Epithelial cell of proximal tubule (primary cell): ENCODE results near the gene AUTS2. TPM values are rescaled to one million over a fixed set of nuclear protein-coding genes. Genes with fewer than 3 reads are reported as not detected.

ENCODE experiments used
- DNase-seq: peaks from one replicate; pipeline ENCODE4 v3.0.0-alpha.2; 2011; ENCODE audit warnings: low read depth
- H3K4me3 ChIP-seq: 2 replicates; pipeline ENCODE4 v1.5.1; 2011; ENCODE audit warnings: low read depth, mild to moderate bottlenecking, low read length
- total RNA-seq: library from RNA; depleted of rRNA; stranded (reverse); fragments of >200 nt; gene quantifications from 2 replicates; pipeline ENCODE4 v1.2.3, GENCODE V29; 2015
- TF ChIP-seq, protein P1 (sequence below): conservative IDR thresholded peaks from 2 replicates; pipeline ENCODE4 v1.5.1; 2012; ENCODE audit warnings: low read depth, mild to moderate bottlenecking, low read length

Gene AUTS2
- total RNA-seq, 1 donor from 2014 or later: 10.0 TPM

DNA sequence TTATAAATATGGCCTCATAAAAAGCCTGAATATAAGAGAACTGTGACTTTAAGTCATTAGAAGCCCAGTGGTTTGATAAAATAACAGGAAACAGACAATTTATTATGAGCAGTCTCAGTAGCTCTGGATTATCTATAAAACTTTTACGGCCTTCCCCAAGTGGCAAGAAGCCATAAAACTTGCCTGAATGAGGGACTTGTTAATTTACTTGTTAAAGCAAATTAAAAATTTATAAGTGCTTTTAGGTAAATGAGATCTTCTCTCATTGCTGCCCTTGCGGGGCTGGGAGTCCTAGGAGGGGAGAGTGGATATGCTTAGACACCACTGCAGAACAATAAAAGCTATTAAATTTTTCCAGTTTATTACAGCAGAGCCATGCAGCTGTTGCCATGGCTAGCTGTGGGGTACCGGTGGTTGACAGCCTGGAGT is 499.9 kb downstream of the AUTS2 start:
- TF ChIP-seq, protein P1, sequence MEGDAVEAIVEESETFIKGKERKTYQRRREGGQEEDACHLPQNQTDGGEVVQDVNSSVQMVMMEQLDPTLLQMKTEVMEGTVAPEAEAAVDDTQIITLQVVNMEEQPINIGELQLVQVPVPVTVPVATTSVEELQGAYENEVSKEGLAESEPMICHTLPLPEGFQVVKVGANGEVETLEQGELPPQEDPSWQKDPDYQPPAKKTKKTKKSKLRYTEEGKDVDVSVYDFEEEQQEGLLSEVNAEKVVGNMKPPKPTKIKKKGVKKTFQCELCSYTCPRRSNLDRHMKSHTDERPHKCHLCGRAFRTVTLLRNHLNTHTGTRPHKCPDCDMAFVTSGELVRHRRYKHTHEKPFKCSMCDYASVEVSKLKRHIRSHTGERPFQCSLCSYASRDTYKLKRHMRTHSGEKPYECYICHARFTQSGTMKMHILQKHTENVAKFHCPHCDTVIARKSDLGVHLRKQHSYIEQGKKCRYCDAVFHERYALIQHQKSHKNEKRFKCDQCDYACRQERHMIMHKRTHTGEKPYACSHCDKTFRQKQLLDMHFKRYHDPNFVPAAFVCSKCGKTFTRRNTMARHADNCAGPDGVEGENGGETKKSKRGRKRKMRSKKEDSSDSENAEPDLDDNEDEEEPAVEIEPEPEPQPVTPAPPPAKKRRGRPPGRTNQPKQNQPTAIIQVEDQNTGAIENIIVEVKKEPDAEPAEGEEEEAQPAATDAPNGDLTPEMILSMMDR: no peak
- no peak overlapping the region for H3K4me3 ChIP-seq
- no peak for DNase-seq

DNA sequence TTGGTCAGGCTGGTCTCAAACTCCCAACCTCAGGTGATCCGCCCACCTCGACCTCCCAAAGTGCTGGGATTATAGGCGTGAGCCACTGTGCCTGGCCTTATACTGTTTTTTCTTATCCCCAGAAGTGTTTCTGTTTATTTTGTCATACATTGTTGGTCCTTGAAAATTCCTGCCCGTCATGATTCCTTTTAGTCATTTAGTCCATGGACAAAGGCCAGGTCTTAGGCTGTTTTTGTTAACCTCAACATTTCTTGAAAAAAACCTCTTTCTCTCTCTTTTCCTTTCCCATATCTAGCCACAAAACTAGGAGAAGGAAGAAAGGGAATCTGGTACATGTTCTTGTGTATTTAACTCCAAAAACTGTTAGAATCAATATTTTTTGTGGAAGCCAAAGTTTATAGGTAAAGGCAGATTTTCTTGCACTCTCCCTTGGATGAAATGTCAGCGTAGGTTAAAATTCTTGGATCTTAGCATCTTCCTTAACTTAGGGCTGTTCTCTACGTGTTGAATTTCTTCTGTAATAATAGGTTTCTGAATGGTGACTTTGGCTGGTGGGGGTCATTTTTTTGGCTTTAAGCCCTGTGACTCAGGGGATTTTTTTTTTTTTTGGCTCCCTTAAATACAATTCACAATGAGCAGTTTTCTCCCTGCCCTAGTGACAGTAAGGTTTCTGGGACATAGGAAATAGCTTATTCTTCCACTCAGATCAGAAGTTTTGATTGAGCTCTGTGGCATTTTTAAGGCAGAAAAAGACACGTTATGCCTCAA is 500.8 kb downstream of the AUTS2 start:
- TF ChIP-seq, protein P1: no peak
- DNase-seq: no peak

DNA sequence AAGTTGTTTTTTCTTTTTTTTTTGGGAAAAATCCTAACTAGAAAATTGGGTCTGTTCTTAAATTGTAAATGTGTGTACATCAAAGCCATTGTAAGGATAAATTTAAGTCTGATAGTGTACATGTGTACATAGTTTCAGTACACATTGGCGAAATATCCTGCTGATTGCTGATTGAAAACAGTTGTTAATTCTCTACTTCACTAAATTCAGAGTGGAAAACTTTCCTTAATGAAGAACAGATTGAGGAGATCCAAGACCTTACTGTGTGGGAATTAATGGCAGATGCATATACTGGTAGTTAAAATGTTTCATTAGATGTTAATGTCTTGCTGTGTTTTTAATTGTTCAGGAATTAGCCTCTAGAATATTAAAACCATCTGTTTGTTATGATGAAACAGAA is 506.0 kb downstream of the AUTS2 start:
- no peak for DNase-seq
- H3K4me3 ChIP-seq: no peak overlapping the region
- TF ChIP-seq, protein P1: no peak

More for the DNA sequence above, 500.8 kb downstream of the AUTS2 start:
- no peak overlapping the region for H3K4me3 ChIP-seq

DNA sequence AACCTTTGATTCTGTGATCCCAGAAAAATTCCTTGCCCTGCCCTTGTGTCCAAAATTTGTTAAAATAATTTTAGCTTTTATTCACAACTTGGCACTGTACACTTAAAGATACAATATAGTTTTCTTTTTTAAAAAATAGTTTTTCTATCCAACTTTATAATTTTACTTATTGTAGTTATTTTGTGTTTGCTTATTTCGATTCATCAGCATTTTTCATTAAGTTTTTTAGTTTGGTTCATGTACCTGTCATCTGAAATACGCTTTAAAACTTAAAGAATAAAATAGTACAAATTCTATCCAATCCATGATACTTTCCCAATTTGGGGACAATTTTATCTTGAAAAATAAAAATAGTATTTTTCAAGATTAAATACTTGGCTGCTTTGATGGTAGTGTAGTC is 514.8 kb downstream of the AUTS2 start:
- no peak for DNase-seq
- H3K4me3 ChIP-seq: no peak overlapping the region
- TF ChIP-seq, protein P1: no peak

DNA sequence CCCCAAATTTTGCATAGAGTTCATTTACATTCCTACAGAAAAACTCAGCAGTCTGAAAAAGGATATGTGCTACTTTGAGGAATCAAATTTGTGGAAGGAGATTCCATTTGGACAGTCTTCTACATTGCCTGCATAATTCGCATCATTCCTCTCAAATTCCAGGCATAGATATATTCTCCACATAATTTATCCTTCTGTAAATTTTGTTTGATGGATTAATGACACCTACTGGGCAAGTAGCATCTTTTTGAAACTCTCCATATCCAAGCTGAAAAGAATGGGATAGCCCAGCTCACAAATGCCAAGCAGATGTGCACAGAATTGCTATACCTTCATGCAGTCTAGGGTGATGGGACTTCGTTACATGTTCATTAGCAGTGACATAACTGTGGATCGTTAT is 515.3 kb downstream of the AUTS2 start:
- no peak for DNase-seq
- no peak overlapping the region for H3K4me3 ChIP-seq
- TF ChIP-seq, protein P1: no peak

DNA sequence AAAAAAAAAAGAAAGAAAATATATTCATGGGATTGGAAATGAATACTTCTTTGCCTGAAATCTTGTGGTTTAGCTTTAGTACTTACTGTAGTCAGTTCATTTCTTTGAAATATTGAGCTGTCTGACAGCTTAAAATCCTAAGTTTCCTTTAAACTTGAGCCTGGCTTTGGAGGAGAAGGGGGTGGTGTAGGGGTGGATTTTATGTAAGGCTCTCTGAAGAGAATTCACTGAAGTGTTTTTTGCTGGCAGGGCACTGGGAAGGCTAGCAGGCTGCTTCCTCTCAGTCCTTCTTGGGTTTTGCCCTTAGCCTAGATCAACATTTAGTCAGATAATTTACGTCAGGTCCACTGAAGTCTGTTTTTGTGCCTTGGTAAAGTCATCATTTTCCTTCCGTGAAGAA is 516.5 kb downstream of the AUTS2 start:
- DNase-seq: no peak
- no peak overlapping the region for H3K4me3 ChIP-seq
- TF ChIP-seq, protein P1: no peak

DNA sequence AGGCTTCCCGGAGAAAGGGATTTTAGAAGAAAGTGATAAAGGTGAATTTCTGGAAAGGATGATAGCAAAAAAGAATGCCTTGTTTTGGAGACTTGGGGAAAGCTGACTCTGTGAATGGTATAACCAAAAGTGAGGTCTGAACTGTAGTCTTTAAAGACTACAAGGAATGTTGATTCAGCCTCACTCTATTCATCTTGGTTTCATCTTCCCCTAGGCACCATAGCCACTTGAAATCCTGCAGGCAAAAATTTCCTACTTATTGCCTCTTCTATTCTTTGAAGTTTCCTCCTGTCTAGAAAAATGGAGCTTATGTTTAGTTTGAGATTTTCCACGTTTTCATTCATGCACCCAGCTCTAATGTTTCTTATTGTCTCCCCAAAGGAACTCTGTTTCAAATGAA is 518.0 kb downstream of the AUTS2 start:
- TF ChIP-seq, protein P1: no peak
- no peak overlapping the region for H3K4me3 ChIP-seq

More for the DNA sequence above, 518.0 kb downstream of the AUTS2 start:
- no peak for DNase-seq
